GM21723 (cell line): ENCODE results near the gene STARD7.

Source experiments
- ATAC-seq: cut with Tn5 transposase; IDR thresholded peaks from one replicate; pipeline ENCODE4 v1.9.1; 2021; ENCODE audit warnings: mild to moderate bottlenecking, moderate library complexity; ENCODE audit not compliant: unreplicated experiment

The STARD7 gene

DNA sequence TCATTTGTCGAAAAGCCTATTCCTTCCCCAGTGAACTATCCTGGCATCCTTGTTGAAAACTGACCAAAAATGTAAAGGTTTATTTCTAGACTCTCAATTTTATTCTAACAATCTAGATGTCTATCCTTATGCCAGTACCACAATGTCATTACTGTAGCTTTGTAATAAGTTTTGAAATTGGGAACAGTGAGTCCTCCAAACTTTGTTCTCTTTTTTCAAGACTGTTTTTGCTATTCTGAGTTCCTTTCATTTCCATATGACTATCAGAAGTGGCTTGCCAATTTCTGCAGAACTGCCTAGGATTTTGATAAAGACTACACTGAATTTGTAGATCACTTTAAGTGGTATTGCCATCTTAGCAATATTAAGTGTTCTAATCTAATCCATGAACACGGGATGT is 9.7 kb downstream of the STARD7 start:
- no peak for ATAC-seq

DNA sequence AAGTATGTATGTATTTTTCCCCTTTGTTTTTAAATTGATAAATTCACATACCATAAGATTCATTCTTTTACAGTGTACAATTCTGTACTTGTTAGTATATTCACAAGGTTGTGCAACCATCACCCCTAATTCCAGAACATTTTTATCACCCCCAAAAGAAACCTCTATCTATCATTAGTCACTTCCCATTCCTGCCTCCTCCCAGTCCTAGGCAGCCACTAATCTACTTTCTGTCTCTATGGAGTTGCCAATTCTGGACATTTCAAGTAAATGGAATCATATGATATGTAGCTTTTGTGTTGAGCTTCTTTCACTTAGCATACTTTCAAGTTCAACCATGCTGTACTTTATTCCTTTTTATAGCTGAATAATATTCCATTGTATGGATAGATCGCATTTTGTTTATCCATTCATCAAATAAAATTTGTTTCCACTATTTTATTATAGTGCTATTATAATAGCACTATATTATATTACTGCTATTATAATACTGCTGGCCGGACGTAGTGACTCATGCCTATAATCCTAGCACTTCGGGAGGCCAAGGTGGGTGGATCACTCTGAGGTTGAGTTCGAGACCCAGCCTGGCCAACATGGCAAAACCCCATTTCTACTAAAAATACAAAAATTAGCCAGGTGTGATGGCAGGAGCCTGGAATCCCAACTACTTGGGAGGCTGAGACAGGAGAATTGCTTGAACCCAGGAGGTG is 10.9 kb downstream of the STARD7 start:
- ATAC-seq = no peak

GRCh38 chr2:96195410-96196066 is 13.1 kb downstream of the STARD7 start:
- no peak for ATAC-seq

- ATAC-seq = no peak
Observed at GRCh38 chr2:96191937-96192670, 16.5 kb downstream of the STARD7 start.

- no peak for ATAC-seq
Observed at GRCh38 chr2:96188821-96189526, 19.7 kb downstream of the STARD7 start.

DNA sequence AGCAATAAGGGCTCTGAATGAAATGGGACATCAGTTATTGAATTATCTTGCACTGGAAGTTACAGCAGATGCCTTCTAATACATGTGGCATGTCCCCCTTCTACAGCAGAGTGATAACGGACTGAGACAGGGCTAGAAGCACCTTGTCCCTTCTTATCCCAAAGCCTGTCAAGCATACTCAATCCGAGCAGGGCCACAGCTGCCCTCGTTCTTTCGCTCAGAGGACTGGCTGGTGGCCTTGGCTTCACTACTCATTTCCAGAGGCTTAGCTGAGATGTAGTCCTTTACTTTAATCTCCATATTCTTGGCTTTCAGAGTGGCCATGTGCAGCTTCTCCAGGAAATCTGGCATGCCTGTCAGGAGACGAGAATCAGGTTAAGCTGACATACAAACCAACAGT is 22.1 kb downstream of the STARD7 start:
- ATAC-seq = no peak

DNA sequence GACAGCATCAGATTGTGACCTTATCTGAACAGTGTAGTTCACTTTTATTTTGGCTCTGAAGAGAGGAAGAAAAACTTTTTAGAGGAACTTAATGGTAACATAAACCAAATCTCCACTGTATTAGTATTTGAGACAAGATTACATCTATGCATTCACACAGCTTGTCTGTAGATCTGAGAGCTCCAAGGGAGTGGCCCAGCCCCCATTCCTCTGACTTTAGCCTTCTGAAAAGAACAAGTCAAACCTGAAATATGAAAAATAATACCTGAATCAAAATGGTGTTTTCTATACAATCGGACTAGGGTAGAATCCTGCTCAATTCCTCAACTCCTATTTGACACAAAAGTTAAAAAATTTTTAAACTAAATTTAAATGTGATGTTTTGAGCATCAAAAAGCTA is 23.1 kb downstream of the STARD7 start:
- no peak for ATAC-seq

GRCh38 chr2:96184989-96185388 is 23.6 kb downstream of the STARD7 start:
- no peak for ATAC-seq

- ATAC-seq = no peak
Observed at GRCh38 chr2:96184188-96184587, 24.4 kb downstream of the STARD7 start.

- no peak for ATAC-seq
Observed at GRCh38 chr2:96181529-96181928, 27.1 kb downstream of the STARD7 start.

DNA sequence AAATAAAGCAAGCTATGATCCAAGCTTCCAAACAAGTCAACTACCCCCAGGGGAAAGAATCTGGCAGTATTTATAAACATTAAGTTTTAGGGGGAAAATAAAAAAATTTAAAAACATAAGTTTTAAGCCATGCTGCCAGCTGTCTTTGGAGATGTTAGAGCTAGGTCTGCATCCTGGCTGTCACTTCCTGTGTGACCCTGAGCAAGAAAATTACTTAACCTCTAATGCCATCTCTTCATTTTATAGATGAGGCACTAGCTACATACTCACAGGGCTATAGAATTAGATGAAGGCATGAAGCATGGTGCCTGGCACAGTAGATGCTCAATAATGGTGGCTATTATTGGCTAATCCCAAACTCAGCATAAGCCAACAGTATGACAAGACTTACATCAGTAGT is 28.1 kb downstream of the STARD7 start:
- ATAC-seq = no peak

- no peak for ATAC-seq
Observed at GRCh38 chr2:96180002-96180401, 28.6 kb downstream of the STARD7 start.

DNA sequence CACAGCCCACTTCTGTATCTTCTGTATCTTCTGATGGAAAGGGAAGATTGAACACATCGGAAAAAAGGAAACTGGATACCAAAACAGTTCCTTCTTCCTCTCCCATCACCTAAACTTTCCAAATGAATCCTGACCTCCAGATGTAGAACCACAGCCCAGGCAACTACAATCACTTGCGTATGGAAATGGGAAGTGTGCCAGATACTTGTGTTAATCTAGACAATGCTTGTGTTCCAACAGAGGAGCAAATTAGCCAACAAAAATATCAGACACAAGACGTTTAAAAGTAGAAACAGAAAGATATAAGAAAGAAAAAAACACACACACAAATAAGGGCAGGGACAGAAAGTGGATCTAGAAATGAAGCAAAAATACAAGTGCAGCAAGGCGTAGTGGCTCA is 32.0 kb downstream of the STARD7 start:
- ATAC-seq = no peak

DNA sequence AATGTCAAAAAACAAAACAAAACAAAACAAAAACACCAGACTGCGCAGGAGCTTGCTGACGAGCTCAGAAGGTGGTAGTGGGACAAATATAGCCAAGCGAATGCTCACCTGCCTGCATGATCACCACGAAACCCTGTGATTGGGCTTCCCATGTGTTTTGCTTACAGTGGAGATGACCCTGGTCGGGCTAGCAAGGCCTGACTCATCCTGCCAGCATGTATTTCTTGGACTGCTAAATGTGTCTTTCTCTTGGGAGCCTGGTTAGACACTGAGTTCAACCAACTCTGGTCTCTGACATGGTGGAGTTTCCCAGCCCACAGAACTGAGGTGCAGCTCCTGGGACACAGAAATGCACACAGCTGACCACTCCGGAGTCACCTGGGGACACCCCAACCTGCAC is 32.7 kb downstream of the STARD7 start:
- no peak for ATAC-seq

- peak; percentile 77 for ATAC-seq
Observed at GRCh38 chr2:96174251-96175144, 34.1 kb downstream of the STARD7 start.

DNA sequence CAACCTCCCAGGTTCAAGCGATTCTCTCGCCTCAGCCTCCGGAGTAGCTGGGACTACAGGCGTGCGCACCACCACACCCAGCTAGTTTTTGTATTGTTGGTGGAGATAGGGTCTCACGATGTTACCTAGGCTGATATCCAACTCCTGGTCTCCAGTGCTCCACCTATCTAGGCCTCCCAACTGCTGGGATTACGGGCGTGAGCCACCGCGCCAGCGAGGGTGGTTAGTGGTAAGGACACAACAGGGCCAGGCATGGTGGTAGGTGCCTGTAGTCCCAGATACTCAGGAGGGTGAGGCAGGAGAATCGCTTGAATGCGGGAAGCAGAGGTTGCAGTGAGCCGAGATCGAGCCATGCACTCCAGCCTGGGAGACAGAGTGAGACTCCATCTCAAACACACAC is 36.8 kb downstream of the STARD7 start:
- no peak for ATAC-seq

DNA sequence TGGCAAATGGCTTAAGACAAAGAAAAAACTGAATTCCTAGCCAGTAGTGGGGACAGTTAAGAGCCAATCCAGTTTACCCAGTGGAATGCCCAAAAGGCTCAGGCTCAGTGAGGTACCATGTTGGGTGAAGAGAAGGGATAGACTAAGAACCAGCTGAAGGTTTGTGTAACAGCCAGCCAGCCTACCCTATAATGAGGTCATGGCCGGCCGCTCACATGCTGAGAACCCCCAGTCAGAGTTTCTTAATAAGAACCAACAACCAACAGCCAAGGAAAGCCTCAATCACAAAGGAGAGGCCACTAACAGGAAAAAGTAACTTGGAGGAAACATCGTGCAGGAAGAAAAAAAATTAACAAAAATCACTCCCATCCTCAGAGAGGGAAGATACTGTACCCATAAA is 38.0 kb downstream of the STARD7 start:
- ATAC-seq = no peak

- no peak for ATAC-seq
Observed at GRCh38 chr2:96169868-96170507, 38.6 kb downstream of the STARD7 start.

GRCh38 chr2:96167407-96168013 is 41.1 kb downstream of the STARD7 start:
- ATAC-seq = no peak
